GM21619 (cell line): ENCODE measurements around the gene NPC1.
"Not testable (repeated sequence)": the region's sequence is repeated elsewhere in the genome, so short reads cannot be mapped to it uniquely, and the experiment has no call there.

Experiments used
- ATAC-seq: cut with Tn5 transposase; IDR thresholded peaks from one replicate; pipeline ENCODE4 v1.9.1; 2021; ENCODE audit not compliant: unreplicated experiment

Gene NPC1

GRCh38 chr18:23526501-23527063 is 59.7 kb downstream of the NPC1 start:
- no peak for ATAC-seq

GRCh38 chr18:23524213-23524707 is 62.0 kb downstream of the NPC1 start:
- ATAC-seq = no peak

GRCh38 chr18:23523429-23524212 is 62.7 kb downstream of the NPC1 start:
- no peak for ATAC-seq

- no peak for ATAC-seq
These were observed 64.4 kb downstream of the NPC1 start for GRCh38 chr18:23521907-23522306.

- ATAC-seq = no peak
These were observed 65.0 kb downstream of the NPC1 start for GRCh38 chr18:23521271-23521670.

GRCh38 chr18:23519734-23520133 is 66.6 kb downstream of the NPC1 start:
- ATAC-seq = no peak

GRCh38 chr18:23515911-23516546 is 70.3 kb downstream of the NPC1 start:
- peak; percentile 79 for ATAC-seq

GRCh38 chr18:23512641-23513040 is 73.7 kb downstream of the NPC1 start:
- no peak for ATAC-seq

GRCh38 chr18:23512216-23512615 is 74.1 kb downstream of the NPC1 start:
- not testable (repeated sequence) for ATAC-seq

- ATAC-seq = not testable (repeated sequence)
These were observed 75.4 kb downstream of the NPC1 start for GRCh38 chr18:23510923-23511322.

- no peak for ATAC-seq
These were observed 79.9 kb downstream of the NPC1 start for GRCh38 chr18:23506393-23506792.

GRCh38 chr18:23504720-23505119 is 81.6 kb downstream of the NPC1 start:
- ATAC-seq = peak; percentile 55

- no peak for ATAC-seq
These were observed 82.4 kb downstream of the NPC1 start for GRCh38 chr18:23503963-23504344.

- ATAC-seq = peak; percentile 65
These were observed 83.0 kb downstream of the NPC1 start, which contains the start of gene RMC1 for GRCh38 chr18:23503038-23503962. Gene RMC1 (plus strand): TSS chr18:23503511. CDS start chr18:23503619, 108 bp downstream.

- no peak for ATAC-seq
These were observed 83.7 kb downstream of the NPC1 start for GRCh38 chr18:23502516-23503037.

- no peak for ATAC-seq
These were observed 84.7 kb downstream of the NPC1 start for GRCh38 chr18:23501626-23502025.

GRCh38 chr18:23499291-23499781 is 87.0 kb downstream of the NPC1 start:
- ATAC-seq = no peak

GRCh38 chr18:23498877-23499276 is 87.4 kb downstream of the NPC1 start:
- ATAC-seq = peak; percentile 33

- ATAC-seq = no peak
These were observed 88.2 kb downstream of the NPC1 start for GRCh38 chr18:23498117-23498516.

- no peak for ATAC-seq
These were observed 90.4 kb downstream of the NPC1 start for GRCh38 chr18:23495723-23496440.
